T-helper 22 cell (primary cell): ENCODE measurements around the gene ASB6.

Experiments
- DNase-seq: peaks from one replicate; pipeline ENCODE4 v3.0.0-alpha.2; 2020; ENCODE audit warnings: low read depth

Gene ASB6

GRCh38 chr9:129626079-129626624 is 15.8 kb downstream of the ASB6 start, which contains the start of gene NTMT1:
Gene NTMT1, plus strand, starts transcription at chr9:129626163. Its CDS starts 6,541 bp downstream, at chr9:129632704.
- peak; percentile 85 for DNase-seq

GRCh38 chr9:129624947-129625346 is 17.0 kb downstream of the ASB6 start:
- DNase-seq = peak; percentile 48

- no peak for DNase-seq
Measured at GRCh38 chr9:129624168-129624759, 17.7 kb downstream of the ASB6 start.

GRCh38 chr9:129623331-129623730 is 18.6 kb downstream of the ASB6 start:
- DNase-seq = no peak

GRCh38 chr9:129620669-129621295 is 21.2 kb downstream of the ASB6 start, which contains the start of gene C9orf50:
Gene C9orf50, minus strand, starts transcription at chr9:129621101. Its CDS starts 527 bp downstream, at chr9:129620574.
- DNase-seq = no peak

GRCh38 chr9:129619787-129620668 is 21.9 kb downstream of the ASB6 start:
- DNase-seq = no peak

- DNase-seq = no peak
Measured at GRCh38 chr9:129617167-129617566, 24.8 kb downstream of the ASB6 start.

- DNase-seq = no peak
Measured at GRCh38 chr9:129615407-129616285, 26.3 kb downstream of the ASB6 start.

- DNase-seq = no peak
Measured at GRCh38 chr9:129614932-129615331, 27.0 kb downstream of the ASB6 start.

- DNase-seq = no peak
Measured at GRCh38 chr9:129613520-129614175, 28.3 kb downstream of the ASB6 start.

GRCh38 chr9:129612815-129613519 is 29.0 kb downstream of the ASB6 start:
- DNase-seq = no peak

- DNase-seq = no peak
Measured at GRCh38 chr9:129612123-129612522, 29.8 kb downstream of the ASB6 start.

- no peak for DNase-seq
Measured at GRCh38 chr9:129611307-129611800, 30.6 kb downstream of the ASB6 start.

- DNase-seq = peak; percentile 40
Measured at GRCh38 chr9:129610473-129611306, 31.3 kb downstream of the ASB6 start.

GRCh38 chr9:129610213-129610472 is 31.8 kb downstream of the ASB6 start:
- DNase-seq = no peak

GRCh38 chr9:129609486-129610212 is 32.3 kb downstream of the ASB6 start:
- peak; percentile 61 for DNase-seq

- DNase-seq = no peak
Measured at GRCh38 chr9:129608561-129609481, 33.1 kb downstream of the ASB6 start.

GRCh38 chr9:129607027-129607387 is 34.9 kb downstream of the ASB6 start:
- DNase-seq = no peak
